ENCODE results near the gene DLGAP1.

GRCh38 chr18:3592864-3593263 is 862.2 kb downstream of the DLGAP1 start:
- TF ChIP-seq EZH2phosphoT487 (IDR thresholded peaks at IDR 0.05; ENCODE audit: low read depth): no peak
- TF ChIP-seq CTCF (IDR thresholded peaks at IDR 0.05; ENCODE audit: low read depth, low read length): no peak
